Kidney tubule cell (primary cell): ENCODE measurements around the gene CFDP1.

Experiments used
- DNase-seq: peaks from one replicate; pipeline ENCODE4 v3.0.0-alpha.2; 2018; ENCODE audit warnings: low spot score

Gene CFDP1

GRCh38 chr16:75265911-75266701 lies 167.2 kb downstream of the CFDP1 start:
- peak; percentile 83 for DNase-seq

DNA sequence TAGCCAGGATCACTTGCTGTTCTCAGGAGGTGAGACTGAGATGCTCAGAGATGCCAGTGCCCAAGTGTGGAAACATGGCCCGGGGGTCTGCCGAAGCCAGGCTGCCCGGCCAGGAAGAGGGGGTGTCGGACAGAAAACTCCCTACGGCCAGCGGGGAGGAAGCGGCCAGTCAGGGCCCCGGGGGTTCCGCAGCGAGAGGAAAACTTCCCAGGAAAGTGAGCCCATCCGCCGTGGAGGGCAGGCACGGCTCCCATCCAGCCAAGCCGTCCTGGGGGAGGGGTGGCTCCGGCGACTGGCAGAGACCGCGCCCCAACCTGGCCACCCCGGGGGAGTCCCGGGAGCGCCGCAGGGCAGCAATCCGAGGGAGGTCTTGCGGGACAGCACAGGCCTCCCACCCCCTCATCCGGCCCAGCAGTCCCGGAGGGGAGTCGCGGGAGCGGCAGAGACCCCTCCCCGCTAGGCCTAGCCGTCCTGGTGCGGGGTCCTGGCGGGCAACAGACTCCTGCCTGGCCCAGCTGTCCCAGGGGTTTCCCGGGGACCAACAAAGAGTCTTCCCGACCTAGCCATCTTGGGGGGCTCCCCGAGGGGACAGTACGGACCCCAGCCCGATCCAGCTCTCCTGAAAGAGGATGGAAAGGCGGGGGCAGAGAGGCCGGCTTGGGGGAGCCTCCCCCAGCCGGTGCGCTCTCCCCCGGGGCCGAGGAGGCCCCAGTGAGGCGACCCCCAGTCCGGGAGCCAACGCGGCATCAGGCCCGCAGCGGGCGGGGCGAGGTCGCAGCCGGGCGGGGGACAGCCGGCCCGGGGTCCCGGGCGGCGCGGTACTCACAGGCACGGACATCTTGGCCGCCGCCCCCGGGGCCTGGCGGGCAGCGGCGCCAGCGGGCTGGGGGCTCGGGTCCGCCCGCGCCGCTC lies 168.0 kb downstream of the CFDP1 start:
- peak; percentile 69 for DNase-seq

DNA sequence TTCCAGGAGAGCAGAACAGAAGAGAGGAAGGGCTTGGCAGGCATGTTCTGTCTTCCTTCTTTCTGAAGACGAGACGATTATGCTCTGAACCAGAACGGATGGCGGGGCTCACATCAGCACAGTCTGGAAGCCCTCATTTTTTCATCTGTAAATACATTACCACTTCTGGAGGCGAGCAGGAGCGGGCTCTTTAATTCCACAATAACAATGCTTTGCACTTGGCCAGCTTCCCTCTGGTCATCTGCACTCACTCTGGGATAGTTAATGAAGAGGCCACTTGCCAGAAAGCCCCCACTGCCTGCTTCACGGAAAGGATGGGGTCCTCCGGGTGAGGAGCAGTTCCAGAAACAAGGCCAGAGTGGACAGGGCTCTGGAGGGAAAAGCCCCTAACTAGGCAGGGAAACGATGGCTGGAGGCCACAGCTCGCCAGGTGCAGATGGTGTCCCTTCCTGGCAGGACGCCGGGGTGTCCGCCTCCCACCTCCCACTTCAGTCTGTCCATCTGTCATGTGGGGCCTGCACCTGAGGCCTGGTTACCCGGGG lies 168.8 kb downstream of the CFDP1 start:
- peak; percentile 40 for DNase-seq

- DNase-seq, result peak; percentile 63
Observed at GRCh38 chr16:75263963-75264445, 169.3 kb downstream of the CFDP1 start.

- no peak for DNase-seq
Observed at GRCh38 chr16:75263291-75263962, 169.9 kb downstream of the CFDP1 start.

DNA sequence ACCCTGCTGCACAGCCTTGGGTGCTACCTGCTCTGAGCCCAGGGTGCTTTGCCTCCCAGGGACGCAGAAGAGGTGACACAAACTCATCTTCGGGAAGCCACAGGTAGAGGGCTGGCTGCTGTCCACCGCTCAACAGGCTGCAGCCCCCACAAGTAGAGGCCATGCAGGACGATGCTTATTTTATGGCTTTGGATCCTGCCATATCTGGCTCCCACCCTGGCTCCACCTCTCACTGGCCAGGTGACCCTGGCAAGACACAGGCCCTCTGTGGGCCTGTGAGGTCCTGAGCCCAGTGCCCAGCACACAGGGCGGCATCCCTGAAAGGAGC lies 170.5 kb downstream of the CFDP1 start:
- no peak for DNase-seq

- peak; percentile 60 for DNase-seq
Observed at GRCh38 chr16:75262104-75262799, 171.1 kb downstream of the CFDP1 start.

DNA sequence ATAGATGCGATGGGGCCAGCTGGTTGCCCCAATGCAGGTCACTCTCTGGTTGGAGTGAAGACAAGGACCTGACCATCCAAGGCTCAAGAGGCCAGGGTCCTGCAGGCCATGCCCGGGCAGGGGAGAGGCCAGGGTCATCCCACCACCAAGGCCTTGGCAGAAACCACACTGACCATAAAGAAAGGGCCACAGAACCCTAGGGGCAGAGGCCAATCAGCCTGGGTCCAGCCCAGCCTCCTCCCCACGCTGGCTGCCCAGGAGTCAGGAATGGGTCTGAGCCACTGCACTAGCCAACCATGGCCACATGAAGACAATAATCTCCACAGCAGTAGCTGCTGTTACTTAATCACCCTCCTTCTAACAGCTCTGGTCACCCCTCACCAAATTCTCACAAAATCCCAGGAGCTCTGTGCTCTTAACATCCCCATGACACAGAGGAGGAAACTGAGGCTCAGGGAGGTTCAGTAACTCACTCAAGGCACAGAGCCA lies 171.7 kb downstream of the CFDP1 start:
- DNase-seq, result no peak

GRCh38 chr16:75260851-75261589 lies 172.3 kb downstream of the CFDP1 start:
- DNase-seq, result no peak

GRCh38 chr16:75258807-75259141 lies 174.5 kb downstream of the CFDP1 start:
- no peak for DNase-seq

- DNase-seq, result no peak
Observed at GRCh38 chr16:75257886-75258806, 175.2 kb downstream of the CFDP1 start.

DNA sequence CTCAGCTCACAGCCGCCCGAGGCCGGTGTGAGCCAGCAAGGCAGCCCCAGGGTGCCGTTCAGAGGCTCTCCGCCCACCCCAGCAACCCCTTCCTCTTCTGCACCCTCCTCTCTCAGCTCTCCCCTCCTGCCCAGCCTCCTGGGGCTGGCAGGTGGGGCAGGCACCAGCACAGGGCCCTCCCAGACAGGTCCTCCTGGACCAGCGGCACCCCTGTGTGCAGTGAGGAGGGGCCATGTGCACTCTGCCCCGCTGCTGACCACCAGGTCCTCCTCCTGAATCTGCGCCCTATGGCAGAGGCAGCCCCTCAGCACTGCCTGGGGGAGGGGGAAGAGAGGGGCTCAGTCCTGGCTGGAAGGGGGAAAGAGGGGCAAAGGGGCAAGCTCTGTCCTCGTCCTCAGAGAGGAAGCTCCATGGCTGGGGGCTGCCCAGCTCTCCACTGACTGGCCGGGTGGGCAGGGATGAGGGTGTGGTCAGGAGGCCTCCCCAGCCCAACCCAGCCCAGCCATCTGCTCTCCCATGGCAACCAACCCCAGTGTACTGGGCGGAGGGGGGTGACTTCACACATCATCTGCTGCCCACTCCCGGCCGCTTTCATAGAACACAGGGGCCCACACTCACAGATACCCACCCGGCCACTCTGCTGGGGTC lies 176.5 kb downstream of the CFDP1 start:
- no peak for DNase-seq

DNA sequence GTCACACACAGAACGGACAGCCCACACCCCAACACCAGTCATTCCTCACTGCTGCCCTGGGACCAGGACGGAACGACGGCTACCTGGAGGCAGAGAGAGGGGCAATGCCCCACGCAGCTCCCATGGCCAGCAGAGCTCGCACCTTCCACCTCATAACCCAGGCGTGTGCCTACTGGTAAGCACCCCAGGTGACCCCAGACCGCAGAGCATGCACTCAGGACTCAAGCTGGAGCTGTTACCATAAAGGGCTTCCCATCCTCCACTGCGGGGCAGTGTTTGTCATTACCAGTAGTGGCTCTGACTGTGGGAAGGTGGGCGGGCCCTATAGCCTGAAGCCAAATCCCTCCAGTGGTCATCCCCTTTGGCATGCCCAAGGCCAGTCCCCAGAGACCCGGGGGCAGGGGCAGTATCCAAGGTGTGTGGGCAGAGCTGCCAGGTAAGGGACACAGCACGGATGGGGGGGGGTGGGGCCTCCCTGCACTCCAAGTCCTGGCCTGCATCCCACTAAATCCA lies 177.2 kb downstream of the CFDP1 start:
- DNase-seq, result no peak

GRCh38 chr16:75254359-75254837 lies 178.9 kb downstream of the CFDP1 start:
- peak; percentile 80 for DNase-seq

GRCh38 chr16:75252946-75253911 lies 180.1 kb downstream of the CFDP1 start:
- peak; percentile 36 for DNase-seq

DNA sequence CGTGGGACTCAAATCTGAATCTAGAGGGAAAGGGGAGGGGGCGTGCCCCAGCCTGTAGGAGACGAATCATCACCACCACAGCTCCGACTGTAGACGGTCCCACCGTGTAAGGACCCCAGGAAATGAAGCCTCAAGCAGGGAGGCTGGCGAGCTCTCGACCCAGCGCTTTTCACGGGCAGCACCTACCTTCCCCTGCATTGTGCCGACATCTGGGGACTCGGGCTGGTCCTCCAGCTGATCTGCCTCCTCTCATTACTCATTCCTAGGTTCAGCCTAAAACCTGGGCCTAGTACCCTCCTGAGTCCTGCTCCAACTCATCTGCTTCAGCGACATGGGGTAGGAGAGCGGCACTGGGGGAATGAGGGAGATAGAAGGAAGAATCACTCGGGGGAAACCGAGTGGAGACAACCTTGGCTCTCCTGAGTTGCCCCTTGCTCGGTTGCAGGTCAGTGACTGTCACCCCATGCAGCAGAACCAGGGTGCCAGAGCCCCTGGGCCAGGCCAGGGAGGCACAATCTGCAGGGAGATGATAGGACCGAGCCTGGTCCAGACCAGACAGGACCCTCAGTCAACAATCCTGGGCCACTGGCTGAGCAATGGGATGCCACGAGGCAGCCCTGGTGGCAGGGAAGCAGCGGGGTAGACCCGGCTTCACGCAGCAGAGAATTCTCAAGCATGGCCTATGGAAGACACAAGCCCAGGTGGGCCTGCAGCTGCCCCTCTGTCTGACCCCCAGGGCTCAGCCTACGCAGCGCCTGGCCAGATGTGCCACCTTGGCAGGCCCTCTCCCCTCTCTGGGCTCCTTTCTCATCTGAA lies 181.0 kb downstream of the CFDP1 start:
- DNase-seq, result no peak
